Activated naive CD4-positive, alpha-beta T cell treated with anti-CD3 and anti-CD28 coated beads, Interleukin-2, amount 10 ng/mL, durations not matched to agents 7 days and 5 days (primary cell): ENCODE measurements around the gene ACSS1.
A peak's percentile ranks its signal among the peaks of the same experiment; 100 is the strongest.

Experiments
- CTCF ChIA-PET: fragments of 350-600 bp; sonication (Branson Sonifier 250); formaldehyde crosslinking; loops from one replicate; lab custom pipeline; 2021; ENCODE audit warnings: antibody characterized with exemption; lab: Charles Lee
- DNase-seq: peaks from one replicate; pipeline ENCODE4 v3.0.0-alpha.2; 2020
- H3K27ac Mint-ChIP-seq: one replicate; pipeline ENCODE4 v1.8.0; 2021; ENCODE audit warnings: mild to moderate bottlenecking, moderate library complexity, mixed read lengths
- H3K27me3 Mint-ChIP-seq: one replicate; pipeline ENCODE4 v1.8.0; 2021; ENCODE audit warnings: mild to moderate bottlenecking, mixed read lengths
- H3K36me3 Mint-ChIP-seq: one replicate; pipeline ENCODE4 v1.8.0; 2021; ENCODE audit warnings: mixed read lengths
- H3K4me1 Mint-ChIP-seq: one replicate; pipeline ENCODE4 v1.8.0; 2021; ENCODE audit warnings: mixed read lengths
- H3K4me3 Mint-ChIP-seq: one replicate; pipeline ENCODE4 v1.8.0; 2021; ENCODE audit warnings: mild to moderate bottlenecking, moderate library complexity, mixed read lengths
- H3K9me3 Mint-ChIP-seq: one replicate; pipeline ENCODE4 v1.8.0; 2021; ENCODE audit warnings: mixed read lengths

Gene ACSS1

GRCh38 chr20:25083773-25084625, 26.1 kb upstream of the ACSS1 start:
- Mint-ChIP-seq H3K4me3 (no peak overlapping the region), H3K27ac (no peak overlapping the region), H3K36me3 (no peaks in the 10 kb centered on the region), H3K4me1 (peaks cover 16% of the 10 kb centered on the region), H3K9me3 (no peaks in the 10 kb centered on the region), H3K27me3 (peaks cover 82% of the 10 kb centered on the region)
- CTCF ChIA-PET: interaction anchor here (1.0 kb wide), 1 partner anchor 64 kb away, joined by 3 read pairs; no protein-coding TSS in a partner anchor
- no peak for DNase-seq

GRCh38 chr20:25083141-25083772, 25.3 kb upstream of the ACSS1 start:
- H3K9me3 Mint-ChIP-seq: no peaks in the 10 kb centered on the region
- H3K27ac Mint-ChIP-seq: no peak overlapping the region
- peaks cover 89% of the 10 kb centered on the region for H3K27me3 Mint-ChIP-seq
- H3K36me3 Mint-ChIP-seq: no peaks in the 10 kb centered on the region
- H3K4me1 Mint-ChIP-seq: peaks cover 16% of the 10 kb centered on the region
- DNase-seq: no peak
- CTCF ChIA-PET: no interaction called here
- no peak overlapping the region for H3K4me3 Mint-ChIP-seq

DNA sequence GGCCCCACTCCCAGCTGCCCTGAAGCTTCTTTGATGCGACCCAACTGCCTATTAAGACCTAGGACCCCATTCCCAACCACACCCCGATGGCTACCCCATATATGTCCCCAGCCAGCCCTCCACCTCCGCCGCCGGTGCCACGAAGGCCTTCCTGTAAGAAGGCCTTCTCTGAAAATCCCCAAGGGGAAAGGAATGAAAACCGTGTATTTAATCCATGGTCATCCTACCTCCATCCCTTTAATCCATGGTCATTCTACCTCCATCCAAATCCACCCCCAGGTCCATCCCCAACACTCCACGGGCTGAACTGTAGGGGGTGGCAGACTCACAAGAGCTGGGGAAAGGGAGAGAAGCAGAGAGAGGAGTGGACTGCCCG, 24.5 kb upstream of the ACSS1 start:
- no peaks in the 10 kb centered on the region for H3K9me3 Mint-ChIP-seq
- DNase-seq: no peak
- CTCF ChIA-PET: no interaction called here
- peaks cover 93% of the 10 kb centered on the region for H3K27me3 Mint-ChIP-seq
- no peak overlapping the region for H3K27ac Mint-ChIP-seq
- H3K4me3 Mint-ChIP-seq: no peak overlapping the region
- peaks cover 16% of the 10 kb centered on the region for H3K4me1 Mint-ChIP-seq
- H3K36me3 Mint-ChIP-seq: no peaks in the 10 kb centered on the region

DNA sequence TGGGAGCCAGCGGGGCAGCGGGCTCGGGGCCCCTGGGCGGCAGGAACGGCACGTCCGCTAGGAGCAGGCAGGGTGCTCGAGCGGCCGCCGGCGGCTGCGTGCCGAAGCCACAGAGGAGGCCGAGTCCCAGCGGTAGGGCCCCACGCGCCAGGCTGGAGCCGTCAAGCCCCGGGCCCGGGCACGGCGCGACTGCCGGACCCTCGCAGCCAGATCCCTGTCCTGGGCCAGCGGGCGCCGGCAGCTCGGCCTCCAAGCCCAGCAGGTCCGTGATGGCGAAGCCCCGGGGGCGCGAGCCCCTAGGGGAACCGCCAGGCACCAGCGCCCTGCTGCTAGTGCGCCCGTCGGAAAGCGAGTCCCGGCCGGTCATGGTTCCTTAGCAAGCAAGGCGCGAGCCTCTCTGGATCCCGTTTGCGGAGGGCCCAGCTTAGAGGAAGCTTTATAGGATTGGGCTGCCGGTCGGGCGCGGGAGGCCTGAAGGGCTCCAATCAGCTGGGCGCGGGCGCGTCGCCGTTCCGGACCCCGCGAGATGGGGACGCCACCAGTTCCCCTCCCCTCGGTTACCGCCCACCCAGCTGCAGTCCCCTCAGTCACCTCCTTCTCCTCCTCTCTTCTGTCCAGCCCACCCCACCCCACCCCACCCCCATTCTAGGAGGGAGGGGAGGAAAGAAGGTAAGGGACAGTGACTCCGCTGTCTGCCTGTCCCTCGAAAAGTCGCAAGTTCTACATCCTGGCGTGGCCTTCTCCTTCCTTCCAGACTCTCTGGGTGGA, 24.0 kb upstream of the ACSS1 start, which contains the start of gene VSX1:
VSX1 (minus strand) TSS at position 412 of the 768 bp plus-strand sequence; CDS start at position 367, 45 bp downstream.
- no peak within 1 kb of the TSS for H3K4me3 Mint-ChIP-seq
- H3K9me3 Mint-ChIP-seq: no peaks in the 10 kb centered on the region
- H3K36me3 Mint-ChIP-seq: no peaks in the 10 kb centered on the region
- CTCF ChIA-PET: no interaction called here
- H3K27me3 Mint-ChIP-seq: peaks cover 96% of the 10 kb centered on the region
- DNase-seq: no peak
- no peak within 1 kb of the TSS for H3K27ac Mint-ChIP-seq
- H3K4me1 Mint-ChIP-seq: peaks cover 16% of the 10 kb centered on the region

GRCh38 chr20:25081065-25081729, 23.3 kb upstream of the ACSS1 start:
- no peaks in the 10 kb centered on the region for H3K9me3 Mint-ChIP-seq
- peaks cover 16% of the 10 kb centered on the region for H3K4me1 Mint-ChIP-seq
- CTCF ChIA-PET: no interaction called here
- H3K4me3 Mint-ChIP-seq: no peak overlapping the region
- DNase-seq: peak; percentile 73
- peaks cover 96% of the 10 kb centered on the region for H3K27me3 Mint-ChIP-seq
- H3K27ac Mint-ChIP-seq: no peak overlapping the region
- H3K36me3 Mint-ChIP-seq: no peaks in the 10 kb centered on the region

GRCh38 chr20:25079171-25079570, 21.2 kb upstream of the ACSS1 start:
- H3K27me3 Mint-ChIP-seq: peaks cover 94% of the 10 kb centered on the region
- no peaks in the 10 kb centered on the region for H3K36me3 Mint-ChIP-seq
- H3K9me3 Mint-ChIP-seq: no peaks in the 10 kb centered on the region
- no peak overlapping the region for H3K27ac Mint-ChIP-seq
- CTCF ChIA-PET: interaction anchor here (1.9 kb wide), 1 partner anchor 86 kb away, joined by 6 read pairs; no protein-coding TSS in a partner anchor
- no peak overlapping the region for H3K4me3 Mint-ChIP-seq
- H3K4me1 Mint-ChIP-seq: peaks cover 13% of the 10 kb centered on the region
- no peak for DNase-seq

GRCh38 chr20:25078662-25079061, 20.7 kb upstream of the ACSS1 start:
- Mint-ChIP-seq H3K9me3 (no peaks in the 10 kb centered on the region), H3K27ac (no peak overlapping the region), H3K27me3 (peaks cover 93% of the 10 kb centered on the region), H3K36me3 (no peaks in the 10 kb centered on the region), H3K4me1 (peaks cover 13% of the 10 kb centered on the region), H3K4me3 (no peak overlapping the region)
- CTCF ChIA-PET: interaction anchor here (1.0 to 1.9 kb wide), 2 partner anchors 82 to 85 kb away, joined by 4 to 6 read pairs; no protein-coding TSS in a partner anchor
- no peak for DNase-seq

DNA sequence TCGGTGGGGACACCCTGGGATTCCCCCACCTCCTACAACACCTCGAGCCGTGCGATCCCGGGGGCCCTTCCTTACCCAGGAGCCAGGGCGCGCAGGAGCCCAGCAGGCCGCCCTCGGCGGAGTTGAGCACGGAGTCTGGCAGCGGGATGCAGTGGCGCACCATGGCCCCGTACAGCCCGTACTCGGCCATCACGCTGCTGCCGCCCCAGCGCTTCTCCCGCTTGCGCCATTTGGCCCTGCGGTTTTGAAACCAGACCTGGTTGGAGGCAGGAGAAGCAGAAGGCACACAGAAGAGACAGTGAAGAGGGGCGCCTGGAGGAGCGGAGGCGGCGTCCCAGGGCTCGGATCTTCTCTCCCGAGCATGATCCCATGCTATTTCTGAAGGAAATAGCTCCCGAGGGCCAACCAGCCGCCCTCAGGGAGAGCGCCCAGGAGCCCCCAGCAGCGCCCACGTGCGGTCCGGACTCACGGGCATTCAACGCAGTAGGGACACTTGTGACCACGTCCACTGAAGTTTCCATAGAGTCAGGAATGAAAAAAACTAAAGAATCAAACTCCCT, 19.8 kb upstream of the ACSS1 start:
- H3K9me3 Mint-ChIP-seq: no peaks in the 10 kb centered on the region
- DNase-seq: no peak
- H3K27me3 Mint-ChIP-seq: peaks cover 91% of the 10 kb centered on the region
- H3K4me1 Mint-ChIP-seq: peaks cover 8% of the 10 kb centered on the region
- H3K36me3 Mint-ChIP-seq: no peaks in the 10 kb centered on the region
- CTCF ChIA-PET: interaction anchor here (1.0 to 1.9 kb wide), 2 partner anchors 81 to 84 kb away, joined by 4 to 6 read pairs; no protein-coding TSS in a partner anchor
- no peak overlapping the region for H3K4me3 Mint-ChIP-seq
- no peak overlapping the region for H3K27ac Mint-ChIP-seq

DNA sequence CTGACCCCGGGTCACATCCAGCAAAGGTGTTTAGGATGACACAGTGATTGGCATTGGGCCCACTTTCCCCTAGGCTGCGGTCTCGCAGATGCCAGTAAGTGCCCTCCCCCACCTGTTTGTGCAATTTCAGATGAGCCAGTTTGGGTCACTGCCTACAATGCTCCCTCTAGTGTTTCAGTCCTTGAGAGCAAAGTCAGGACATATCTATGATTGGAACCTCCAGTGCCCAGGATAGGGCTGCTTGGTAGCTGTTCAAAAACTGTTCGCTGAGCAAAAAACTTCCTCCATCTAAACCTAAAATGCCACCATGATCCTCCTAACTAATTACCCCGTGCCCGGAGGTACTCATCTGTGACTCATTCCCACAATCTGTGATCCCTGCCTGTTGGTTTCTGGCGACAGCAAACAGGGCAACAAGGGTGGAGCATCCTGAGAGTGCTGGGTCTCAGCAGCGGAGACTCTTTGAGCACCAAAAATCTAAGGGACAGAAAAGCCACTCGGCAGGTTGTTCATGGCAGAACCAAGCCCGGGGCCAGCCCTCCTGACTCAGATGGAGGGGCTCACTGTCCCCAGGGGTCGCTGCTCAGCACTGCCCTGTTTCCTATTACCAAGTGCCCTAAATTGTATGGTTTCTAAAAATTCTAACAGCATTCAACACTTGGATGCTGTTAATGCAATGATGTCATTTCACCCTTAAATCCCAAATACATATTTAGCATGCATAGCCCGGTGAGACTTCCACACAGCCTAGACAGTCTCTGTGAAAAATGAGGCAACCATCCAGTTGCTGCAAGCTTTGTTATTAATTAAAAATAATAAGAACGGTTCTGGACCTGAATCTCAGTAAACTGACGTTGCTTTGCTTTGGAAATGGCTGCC, 19.0 kb upstream of the ACSS1 start:
- peaks cover 5% of the 10 kb centered on the region for H3K4me1 Mint-ChIP-seq
- no peak overlapping the region for H3K4me3 Mint-ChIP-seq
- no peak for DNase-seq
- H3K27ac Mint-ChIP-seq: no peak overlapping the region
- H3K27me3 Mint-ChIP-seq: peaks cover 91% of the 10 kb centered on the region
- CTCF ChIA-PET: interaction anchor here (1.9 kb wide), 1 partner anchor 83 kb away, joined by 6 read pairs; no protein-coding TSS in a partner anchor
- no peaks in the 10 kb centered on the region for H3K36me3 Mint-ChIP-seq
- no peaks in the 10 kb centered on the region for H3K9me3 Mint-ChIP-seq

DNA sequence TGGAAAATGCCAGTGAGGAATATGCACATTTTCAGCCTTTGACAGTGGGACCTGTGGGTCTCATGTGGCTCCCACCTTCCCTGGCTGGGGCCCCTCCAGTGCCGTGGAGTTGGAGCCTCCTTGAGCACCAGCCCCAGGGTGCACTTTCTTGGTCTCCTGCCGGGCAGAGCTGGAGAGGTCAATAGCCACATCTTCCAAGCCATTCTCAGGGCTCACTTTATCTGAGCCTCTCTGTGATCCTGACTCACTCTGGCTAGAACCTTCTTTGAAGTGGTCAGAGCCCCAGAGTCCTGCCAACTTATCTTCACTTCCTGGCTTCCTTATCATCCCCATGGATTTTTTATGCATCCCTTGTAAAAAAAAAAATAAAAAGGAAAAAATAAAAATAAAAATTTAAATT, 18.3 kb upstream of the ACSS1 start:
- no peak for DNase-seq
- CTCF ChIA-PET: interaction anchor here (1.0 kb wide), 1 partner anchor 11 kb away, joined by 3 read pairs; no protein-coding TSS in a partner anchor
- no peaks in the 10 kb centered on the region for H3K9me3 Mint-ChIP-seq
- H3K27ac Mint-ChIP-seq: no peak overlapping the region
- H3K4me3 Mint-ChIP-seq: no peak overlapping the region
- peaks cover 91% of the 10 kb centered on the region for H3K27me3 Mint-ChIP-seq
- H3K36me3 Mint-ChIP-seq: no peaks in the 10 kb centered on the region
- H3K4me1 Mint-ChIP-seq: peaks cover 5% of the 10 kb centered on the region

- CTCF ChIA-PET: no interaction called here
- Mint-ChIP-seq H3K36me3 (no peaks in the 10 kb centered on the region), H3K4me3 (no peak overlapping the region), H3K27me3 (peaks cover 86% of the 10 kb centered on the region), H3K4me1 (no peaks in the 10 kb centered on the region), H3K9me3 (no peaks in the 10 kb centered on the region), H3K27ac (no peak overlapping the region)
- DNase-seq: no peak
Observed at GRCh38 chr20:25073544-25073943, 15.6 kb upstream of the ACSS1 start.

DNA sequence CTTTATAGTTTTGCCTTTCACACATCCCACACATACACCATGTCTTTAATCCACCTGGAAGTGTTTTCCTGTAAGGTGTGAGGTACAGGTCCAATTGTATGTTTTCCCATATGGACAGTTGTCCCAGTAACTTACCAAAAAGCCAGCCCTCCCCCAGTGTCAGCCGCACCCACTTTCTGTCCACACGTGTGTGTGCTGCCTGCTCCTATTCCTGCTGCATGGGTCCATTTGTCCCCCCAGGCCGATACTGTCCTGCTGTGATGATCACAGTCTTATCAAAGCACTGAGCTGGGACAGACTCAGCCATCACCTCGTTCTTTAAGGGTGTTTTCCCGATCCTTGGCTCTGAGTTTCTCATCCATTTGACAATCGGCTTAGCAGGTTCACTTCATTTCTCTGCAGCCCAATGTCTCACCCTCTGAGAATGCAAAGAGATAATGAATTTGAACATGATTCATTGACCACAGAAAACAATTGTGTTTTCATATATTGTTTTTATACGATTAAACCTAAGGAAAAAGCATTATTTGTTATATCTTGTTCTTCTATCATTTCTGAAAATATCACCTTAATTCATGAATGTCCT, 14.4 kb upstream of the ACSS1 start:
- Mint-ChIP-seq H3K4me3 (no peak overlapping the region), H3K4me1 (no peaks in the 10 kb centered on the region), H3K9me3 (no peaks in the 10 kb centered on the region), H3K27me3 (peaks cover 74% of the 10 kb centered on the region), H3K27ac (no peak overlapping the region), H3K36me3 (no peaks in the 10 kb centered on the region)
- no peak for DNase-seq
- CTCF ChIA-PET: no interaction called here
